Body of pancreas (tissue), 4 donors: ENCODE measurements around the gene HMCN1. TPM values are rescaled to one million over a fixed set of nuclear protein-coding genes. Genes with fewer than 3 reads are reported as not detected.

Source experiments
- ATAC-seq: fragments of 150-250 bp; one replicate; pipeline ENCODE4 v1.9.1; 2016
- DNase-seq, 4 donors: peaks; one replicate each; pipeline ENCODE4 v3.0.0-alpha.2; 2019
- H3K27ac ChIP-seq, 4 donors: fragments of 200-600 bp; sonication (generic); 1 replicate in 3 of 4; 2 replicates in 1 of 4; pipeline versions ENCODE4 v1.5.1 to v1.6.1; 2016 to 2019; ENCODE audit warnings: mild to moderate bottlenecking in 1 of 4, mixed read lengths in 1 of 4, moderate library complexity in 1 of 4
- H3K27me3 ChIP-seq, 2 donors: fragments of 200-600 bp; sonication (generic); one replicate each; pipeline ENCODE4 v1.6.0; 2016; ENCODE audit warnings: mild to moderate bottlenecking in 1 of 2
- H3K36me3 ChIP-seq, 2 donors: fragments of 200-600 bp; sonication (generic); replicated peaks in 1 of 2; 2 replicates each; pipeline ENCODE4 v1.5.1; 2016; ENCODE audit warnings: low read depth in 2 of 2; ENCODE audit not compliant: insufficient read depth in 1 of 2
- H3K4me1 ChIP-seq: fragments of 200-600 bp; sonication (generic); one replicate; pipeline ENCODE4 v1.6.0; 2016
- H3K4me3 ChIP-seq, 2 donors: fragments of 200-600 bp; sonication (generic); 1 replicate in 1 of 2; 2 replicates in 1 of 2; pipeline ENCODE4 v1.5.1; 2016 to 2019
- H3K9me3 ChIP-seq, 3 donors: fragments of 200-600 bp; sonication (generic); 1 replicate in 2 of 3; 2 replicates in 1 of 3; pipeline ENCODE4 v1.5.1; 2016
- POLR2A ChIP-seq, 3 donors: fragments of 450-650 bp; IDR thresholded peaks; one replicate each; pipeline ENCODE4 v1.6.1; 2016; ENCODE audit warnings: antibody characterized with exemption in 3 of 3, mild to moderate bottlenecking in 2 of 3
- WGBS, 2 donors: methylation state at CpG; one replicate each; pipeline ENCODE4 v1.1.5; 2017; 5-methylcytosine and 5-hydroxymethylcytosine counted together
- intact Hi-C: fragments of 100-400 bp; cut with DNase I; formaldehyde crosslinking; loops from one replicate; pipeline ENCODE4 v1.15.1; 2023
- total RNA-seq, 2 donors: library from RNA; depleted of rRNA; stranded (reverse); fragments of >200 nt; gene quantifications; one replicate each; pipeline ENCODE4 v1.1.0, GENCODE V29; 2016
- TF ChIP-seq, protein P1 (sequence below), 7 experiments: fragments of 450-650 bp in 4 of 7; fragments of 200-600 bp in 3 of 7; sonication (generic) in 3 of 7; IDR thresholded peaks; one replicate each; pipeline ENCODE4 v1.5.1; 2016 to 2019; ENCODE audit warnings: antibody characterized with exemption in 7 of 7

Gene HMCN1
- total RNA-seq, 2 donors from 2014 or later: 2.1 to 2.3 TPM

DNA sequence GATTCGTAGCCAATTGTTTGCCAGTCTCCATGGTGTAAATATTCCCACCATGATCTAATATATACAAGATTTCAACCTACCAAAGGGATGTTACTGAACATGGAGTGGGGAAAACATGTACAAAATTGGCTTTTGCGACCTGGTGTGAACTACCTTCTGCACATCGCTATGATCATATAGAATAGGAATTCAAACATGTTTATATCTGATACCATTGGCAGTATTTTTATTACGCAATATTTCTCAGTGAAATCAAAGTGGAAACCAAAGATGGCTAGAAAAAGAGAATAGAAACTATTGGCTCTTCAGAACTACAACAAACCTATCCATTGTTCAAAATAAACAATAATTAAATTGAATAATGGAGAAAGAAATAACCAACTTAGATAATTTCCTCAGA is 355.7 kb downstream of the HMCN1 start:
- ATAC-seq: no peak
- H3K9me3 ChIP-seq: no peaks in the 10 kb centered on the region
- no peak for DNase-seq
- H3K27ac ChIP-seq: no peak overlapping the region
- WGBS, 2 donors: 80 to 82% methylated on average over 4 of the region's 4 CpGs
- H3K4me3 ChIP-seq: no peak overlapping the region
- no peaks in the 10 kb centered on the region for H3K27me3 ChIP-seq
- H3K4me1 ChIP-seq: no peaks in the 10 kb centered on the region
- TF ChIP-seq, protein P1, sequence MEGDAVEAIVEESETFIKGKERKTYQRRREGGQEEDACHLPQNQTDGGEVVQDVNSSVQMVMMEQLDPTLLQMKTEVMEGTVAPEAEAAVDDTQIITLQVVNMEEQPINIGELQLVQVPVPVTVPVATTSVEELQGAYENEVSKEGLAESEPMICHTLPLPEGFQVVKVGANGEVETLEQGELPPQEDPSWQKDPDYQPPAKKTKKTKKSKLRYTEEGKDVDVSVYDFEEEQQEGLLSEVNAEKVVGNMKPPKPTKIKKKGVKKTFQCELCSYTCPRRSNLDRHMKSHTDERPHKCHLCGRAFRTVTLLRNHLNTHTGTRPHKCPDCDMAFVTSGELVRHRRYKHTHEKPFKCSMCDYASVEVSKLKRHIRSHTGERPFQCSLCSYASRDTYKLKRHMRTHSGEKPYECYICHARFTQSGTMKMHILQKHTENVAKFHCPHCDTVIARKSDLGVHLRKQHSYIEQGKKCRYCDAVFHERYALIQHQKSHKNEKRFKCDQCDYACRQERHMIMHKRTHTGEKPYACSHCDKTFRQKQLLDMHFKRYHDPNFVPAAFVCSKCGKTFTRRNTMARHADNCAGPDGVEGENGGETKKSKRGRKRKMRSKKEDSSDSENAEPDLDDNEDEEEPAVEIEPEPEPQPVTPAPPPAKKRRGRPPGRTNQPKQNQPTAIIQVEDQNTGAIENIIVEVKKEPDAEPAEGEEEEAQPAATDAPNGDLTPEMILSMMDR (IDR thresholded peaks at IDR 0.05): no peak
- no peak for TF ChIP-seq POLR2A (IDR thresholded peaks at IDR 0.05)
- no peaks in the 10 kb centered on the region for H3K36me3 ChIP-seq
- intact Hi-C loops: no loop called here

DNA sequence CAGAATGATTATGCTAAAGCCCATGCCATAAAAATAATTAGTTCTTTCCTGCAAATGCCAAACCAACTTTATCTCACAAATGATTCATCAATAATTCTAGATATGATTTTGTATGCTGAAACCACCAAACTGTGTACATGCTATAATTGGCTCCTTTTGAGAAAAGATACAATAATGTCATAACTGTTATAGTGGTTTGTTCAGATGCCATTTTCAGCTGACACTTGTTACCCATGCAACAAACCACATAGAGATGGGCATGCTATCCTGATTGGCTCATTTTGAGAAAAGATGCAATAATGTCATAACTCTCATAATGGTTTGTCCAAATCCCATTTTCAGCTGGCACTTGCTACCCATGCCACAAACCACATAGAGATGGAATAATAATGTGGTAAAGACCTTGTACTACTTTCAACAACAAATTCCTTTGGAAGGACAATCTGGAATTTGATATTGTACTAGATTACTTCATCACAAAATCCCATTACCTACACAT is 357.1 kb downstream of the HMCN1 start:
- intact Hi-C loops: no loop called here
- no peaks in the 10 kb centered on the region for H3K9me3 ChIP-seq
- no peak overlapping the region for H3K27ac ChIP-seq
- no peak for DNase-seq
- no peak overlapping the region for H3K4me3 ChIP-seq
- no peaks in the 10 kb centered on the region for H3K27me3 ChIP-seq
- no peak for TF ChIP-seq POLR2A (IDR thresholded peaks at IDR 0.05)
- TF ChIP-seq, protein P1 (IDR thresholded peaks at IDR 0.05): no peak
- no peak for ATAC-seq
- H3K4me1 ChIP-seq: no peaks in the 10 kb centered on the region
- no peaks in the 10 kb centered on the region for H3K36me3 ChIP-seq

DNA sequence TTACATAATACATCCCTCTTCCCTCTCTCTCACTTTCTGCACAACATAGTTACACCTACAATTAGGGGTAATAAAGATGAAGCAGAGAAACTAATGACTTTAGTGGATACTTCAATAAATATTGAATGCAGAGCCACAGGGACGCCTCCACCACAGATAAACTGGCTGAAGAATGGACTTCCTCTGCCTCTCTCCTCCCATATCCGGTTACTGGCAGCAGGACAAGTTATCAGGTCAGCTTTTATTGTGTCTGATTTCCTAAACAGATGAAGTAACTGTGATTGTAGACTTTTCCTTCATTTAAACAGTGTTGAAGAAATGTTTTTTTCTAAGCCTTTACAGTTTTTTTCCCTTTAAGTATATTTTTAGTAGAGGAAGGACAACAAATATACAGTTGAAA is 359.2 kb downstream of the HMCN1 start:
- ATAC-seq (no peak), DNase-seq (no peak)
- no peaks in the 10 kb centered on the region for H3K4me1 ChIP-seq
- no peaks in the 10 kb centered on the region for H3K27me3 ChIP-seq
- H3K36me3 ChIP-seq: no peaks in the 10 kb centered on the region
- TF ChIP-seq, protein P1 (IDR thresholded peaks at IDR 0.05): no peak
- TF ChIP-seq POLR2A (IDR thresholded peaks at IDR 0.05): no peak
- intact Hi-C loops: no loop called here
- H3K27ac ChIP-seq: no peak overlapping the region
- no peak overlapping the region for H3K4me3 ChIP-seq
- H3K9me3 ChIP-seq: no peaks in the 10 kb centered on the region
- 28 to 31% methylated on average over 2 of the region's 2 CpGs for WGBS, 2 donors

DNA sequence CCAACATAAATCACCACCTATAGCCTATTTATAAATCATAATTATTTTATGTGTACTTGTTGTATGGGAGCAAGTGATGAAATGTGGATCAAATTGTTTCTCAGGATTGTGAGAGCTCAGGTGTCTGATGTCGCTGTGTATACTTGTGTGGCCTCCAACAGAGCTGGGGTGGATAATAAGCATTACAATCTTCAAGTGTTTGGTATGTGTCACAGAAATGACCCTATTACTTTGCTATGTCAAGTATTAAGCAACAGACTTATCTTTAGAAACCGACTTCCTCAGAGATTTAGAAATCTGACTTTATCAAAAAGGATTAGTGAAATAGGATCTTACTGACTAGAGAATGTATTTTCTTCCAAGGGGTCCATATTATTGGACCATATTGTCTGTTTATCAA is 360.0 kb downstream of the HMCN1 start:
- H3K27me3 ChIP-seq: no peaks in the 10 kb centered on the region
- H3K4me1 ChIP-seq: no peaks in the 10 kb centered on the region
- DNase-seq (no peak), ATAC-seq (no peak)
- H3K36me3 ChIP-seq: no peaks in the 10 kb centered on the region
- WGBS, 2 donors: 62 to 63% methylated on average over 2 of the region's 2 CpGs
- TF ChIP-seq, protein P1 (IDR thresholded peaks at IDR 0.05): no peak
- TF ChIP-seq POLR2A (IDR thresholded peaks at IDR 0.05): no peak
- H3K27ac ChIP-seq: no peak overlapping the region
- no peak overlapping the region for H3K4me3 ChIP-seq
- intact Hi-C loops: no loop called here
- H3K9me3 ChIP-seq: no peaks in the 10 kb centered on the region

DNA sequence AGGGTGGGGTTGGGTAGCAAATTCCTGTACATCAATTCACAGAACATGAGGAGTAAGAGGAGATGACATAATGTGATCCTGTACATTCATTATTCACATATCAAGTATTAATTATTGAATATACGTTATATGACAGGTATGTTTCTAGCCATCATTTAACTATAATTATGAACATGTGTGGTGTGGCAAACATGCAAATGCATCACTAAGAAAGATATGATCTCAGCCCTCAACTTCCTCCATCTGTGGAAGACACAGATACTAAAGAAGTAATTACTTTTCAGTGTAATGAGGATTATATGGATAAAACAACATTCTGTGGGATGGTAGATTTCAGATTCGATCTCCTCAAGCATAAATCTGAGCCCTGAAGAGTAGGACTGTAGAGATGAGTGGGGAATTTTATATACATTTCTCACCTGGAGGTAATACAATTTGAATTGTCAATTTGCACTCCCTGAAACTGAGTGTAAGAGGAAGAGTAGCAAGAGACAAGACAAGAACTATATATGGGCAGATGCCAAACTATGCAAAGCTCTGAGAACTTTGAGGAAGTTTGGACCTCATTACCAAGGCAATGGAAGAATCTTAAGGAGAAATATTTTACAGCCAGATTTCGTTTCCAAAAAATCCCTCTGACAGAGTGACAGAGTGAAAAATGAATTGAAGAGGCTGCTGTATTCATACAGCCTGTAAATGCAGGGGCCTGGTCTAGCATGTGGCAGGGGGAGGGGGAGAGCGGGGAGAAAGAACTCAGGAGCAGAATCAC is 365.3 kb downstream of the HMCN1 start:
- Histone ChIP-seq H3K9me3 (no peaks in the 10 kb centered on the region), H3K36me3 (no peaks in the 10 kb centered on the region), H3K4me3 (no peak overlapping the region), H3K27me3 (no peaks in the 10 kb centered on the region), H3K4me1 (no peaks in the 10 kb centered on the region), H3K27ac (no peak overlapping the region)
- DNase-seq: no peak
- intact Hi-C loops: no loop called here
- no peak for TF ChIP-seq POLR2A (IDR thresholded peaks at IDR 0.05)
- ATAC-seq: no peak
- 62 to 64% methylated on average over 4 of the region's 4 CpGs for WGBS, 2 donors
